ENCODE measurements around the gene FGA.

- no peak for TF ChIP-seq CTCF (IDR thresholded peaks at IDR 0.05 in 2 of 3, conservative IDR thresholded peaks at IDR 0.05 in 1 of 3; ENCODE audit: borderline replicate concordance in 1 of 3, insufficient read depth in 1 of 3, low read depth in 2 of 3, low read length in 2 of 3)
- TF ChIP-seq EZH2 (IDR thresholded peaks at IDR 0.05): no peak
- TF ChIP-seq CEBPB (IDR thresholded peaks at IDR 0.05; ENCODE audit: low read depth): no peak
- TF ChIP-seq MAX (IDR thresholded peaks at IDR 0.05): no peak
- no peak for TF ChIP-seq RAD21 (IDR thresholded peaks at IDR 0.05; ENCODE audit: low read depth)
Measured at GRCh38 chr4:154614306-154614705, 23.8 kb upstream of the FGA start.
